RKO (cell line): ENCODE data around the gene FHAD1.
A peak's percentile ranks its signal among the peaks of the same experiment; 100 is the strongest.
"Not testable (repeated sequence)": the region's sequence is repeated elsewhere in the genome, so short reads cannot be mapped to it uniquely, and the experiment has no call there.

Experiments
- DNase-seq: peaks from one replicate; pipeline ENCODE4 v3.0.0-alpha.2; 2016; ENCODE audit warnings: low spot score

Gene FHAD1

GRCh38 chr1:15418806-15419515 lies 171.9 kb downstream of the FHAD1 start:
- DNase-seq: no peak

GRCh38 chr1:15420853-15421465 lies 173.9 kb downstream of the FHAD1 start:
- DNase-seq: no peak

- no peak for DNase-seq
These were observed 175.8 kb downstream of the FHAD1 start for GRCh38 chr1:15422871-15423270.

GRCh38 chr1:15423355-15424077 lies 176.5 kb downstream of the FHAD1 start:
- no peak for DNase-seq

GRCh38 chr1:15424146-15424667 lies 177.2 kb downstream of the FHAD1 start:
- no peak for DNase-seq

- DNase-seq: no peak
These were observed 178.0 kb downstream of the FHAD1 start for GRCh38 chr1:15424981-15425380.

- DNase-seq: no peak
These were observed 178.5 kb downstream of the FHAD1 start for GRCh38 chr1:15425521-15425920.

GRCh38 chr1:15425958-15426357 lies 178.9 kb downstream of the FHAD1 start:
- DNase-seq: no peak

- DNase-seq: no peak
These were observed 179.7 kb downstream of the FHAD1 start for GRCh38 chr1:15426492-15427279.

- DNase-seq: no peak
These were observed 180.2 kb downstream of the FHAD1 start for GRCh38 chr1:15427280-15427666.

- DNase-seq: not testable (repeated sequence)
These were observed 181.2 kb downstream of the FHAD1 start for GRCh38 chr1:15428252-15428651.

GRCh38 chr1:15428815-15429435 lies 181.9 kb downstream of the FHAD1 start:
- no peak for DNase-seq

- peak; percentile 77 for DNase-seq
These were observed 182.7 kb downstream of the FHAD1 start for GRCh38 chr1:15429701-15430149.

- peak; percentile 38 for DNase-seq
These were observed 184.0 kb downstream of the FHAD1 start for GRCh38 chr1:15430787-15431570.

- no peak for DNase-seq
These were observed 184.5 kb downstream of the FHAD1 start for GRCh38 chr1:15431571-15431948.

GRCh38 chr1:15432324-15432723 lies 185.3 kb downstream of the FHAD1 start:
- no peak for DNase-seq

- no peak for DNase-seq
These were observed 186.4 kb downstream of the FHAD1 start for GRCh38 chr1:15433471-15433870.

GRCh38 chr1:15434739-15435138 lies 187.7 kb downstream of the FHAD1 start:
- not testable (repeated sequence) for DNase-seq

GRCh38 chr1:15435239-15436077 lies 188.4 kb downstream of the FHAD1 start:
- no peak for DNase-seq
